HG03457 (cell line): ENCODE data around the gene EFNA3.

Experiments
- ATAC-seq: cut with Tn5 transposase; IDR thresholded peaks from one replicate; pipeline ENCODE4 v1.9.1; 2021; ENCODE audit warnings: moderate number of reproducible peaks; ENCODE audit not compliant: unreplicated experiment

Gene EFNA3

DNA sequence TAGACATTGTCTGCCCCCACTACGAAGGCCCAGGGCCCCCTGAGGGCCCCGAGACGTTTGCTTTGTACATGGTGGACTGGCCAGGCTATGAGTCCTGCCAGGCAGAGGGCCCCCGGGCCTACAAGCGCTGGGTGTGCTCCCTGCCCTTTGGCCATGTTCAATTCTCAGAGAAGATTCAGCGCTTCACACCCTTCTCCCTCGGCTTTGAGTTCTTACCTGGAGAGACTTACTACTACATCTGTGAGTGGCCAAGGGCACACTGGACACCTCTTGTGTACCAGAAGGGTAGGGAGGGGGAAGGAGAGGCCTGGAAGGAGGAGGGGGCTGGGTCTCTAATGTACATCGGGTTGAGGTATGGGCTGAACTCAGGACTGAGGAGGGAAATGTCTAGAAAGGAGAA, 11.9 kb upstream of the EFNA3 start:
- ATAC-seq = no peak

GRCh38 chr1:155068599-155068998, 10.0 kb upstream of the EFNA3 start:
- ATAC-seq = no peak

GRCh38 chr1:155069551-155070157, 9.0 kb upstream of the EFNA3 start:
- ATAC-seq = no peak

DNA sequence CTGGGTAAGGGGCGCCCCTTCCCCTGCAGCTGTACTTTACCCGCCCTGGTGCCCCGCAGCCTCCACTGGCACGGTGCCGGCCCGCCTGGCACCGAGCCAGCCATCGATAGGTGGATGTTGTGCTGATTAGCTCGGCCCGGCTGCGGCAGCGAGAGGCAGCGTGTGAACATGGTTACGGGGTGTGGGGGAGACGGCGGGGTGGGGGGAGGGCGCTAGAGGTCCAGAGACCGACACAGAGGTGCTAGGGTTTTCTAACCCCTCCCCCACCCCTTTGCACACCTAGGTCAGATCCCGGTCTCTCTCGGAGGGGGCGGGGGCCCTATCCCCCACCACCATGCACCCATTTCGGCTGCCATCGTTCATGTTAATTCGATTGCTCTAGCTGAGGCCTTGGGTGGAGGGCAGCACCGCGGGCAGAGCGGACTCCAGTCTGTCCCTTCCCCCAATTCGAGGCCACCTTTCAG, 8.4 kb upstream of the EFNA3 start:
- no peak for ATAC-seq

GRCh38 chr1:155070721-155071569, 7.7 kb upstream of the EFNA3 start:
- no peak for ATAC-seq

GRCh38 chr1:155071701-155072100, 6.9 kb upstream of the EFNA3 start:
- no peak for ATAC-seq

- no peak for ATAC-seq
Measured at GRCh38 chr1:155072531-155073289, 5.9 kb upstream of the EFNA3 start.

- no peak for ATAC-seq
Measured at GRCh38 chr1:155073377-155074242, 5.0 kb upstream of the EFNA3 start.

DNA sequence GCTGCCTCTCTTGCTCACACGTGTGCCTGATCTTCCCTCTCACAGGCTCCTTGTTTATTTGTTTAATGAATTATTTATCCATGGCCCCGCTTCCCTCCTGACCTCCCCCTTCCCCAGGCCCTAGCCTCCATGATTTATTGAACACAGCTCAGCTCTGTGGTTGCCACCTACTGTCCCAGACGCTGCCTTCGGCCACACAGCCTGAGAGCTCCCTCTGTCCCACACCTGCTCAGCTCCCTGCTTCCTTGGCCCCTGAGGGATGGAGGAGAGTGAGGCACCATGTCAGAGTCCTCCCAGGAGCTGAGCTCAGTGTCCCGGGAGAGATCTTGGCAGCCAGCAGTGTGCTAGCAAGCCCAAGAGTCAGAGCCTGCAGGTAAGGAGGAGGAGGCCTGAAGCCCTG, 3.1 kb upstream of the EFNA3 start:
- no peak for ATAC-seq

- ATAC-seq = no peak
Measured at GRCh38 chr1:155076371-155076770, 2.3 kb upstream of the EFNA3 start.

- ATAC-seq = no peak
Measured at GRCh38 chr1:155077346-155077745, 1.3 kb upstream of the EFNA3 start.

DNA sequence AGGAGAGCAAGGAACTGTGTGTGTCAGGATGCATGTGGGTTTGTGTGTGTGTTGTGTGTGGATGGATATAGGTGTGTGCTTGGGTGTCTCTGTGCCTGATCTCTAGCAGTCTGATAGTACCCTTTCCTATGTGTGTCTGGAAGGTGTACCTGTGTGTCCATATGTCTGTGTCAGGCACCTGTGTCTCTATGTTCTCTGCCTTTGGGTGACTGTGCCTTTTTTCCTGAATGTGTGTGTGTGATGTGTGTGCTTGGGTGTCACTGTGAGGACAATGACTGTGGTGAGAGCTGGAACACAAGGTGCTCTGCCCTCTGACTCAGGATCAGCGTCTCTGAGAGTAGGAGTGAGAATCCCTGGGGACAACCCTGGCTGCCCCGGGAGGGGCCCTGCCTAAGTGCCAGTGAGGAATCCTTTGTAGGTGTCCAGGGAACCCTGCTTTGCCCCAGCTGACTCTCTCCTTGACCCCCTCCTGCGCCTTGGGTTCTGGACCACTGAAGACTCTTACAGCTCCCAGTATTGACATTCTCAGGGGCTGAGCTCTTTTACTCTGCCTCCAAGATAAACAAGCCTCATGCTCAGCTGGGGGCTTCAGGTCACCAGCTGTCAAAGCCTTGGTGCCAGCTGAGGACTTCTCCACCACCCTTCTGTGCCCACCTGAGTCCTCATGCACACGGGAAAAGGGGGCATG, 735 bp upstream of the EFNA3 start:
- ATAC-seq = no peak

- ATAC-seq = no peak
Measured at GRCh38 chr1:155079210-155079486, 511 bp downstream of the EFNA3 start.

DNA sequence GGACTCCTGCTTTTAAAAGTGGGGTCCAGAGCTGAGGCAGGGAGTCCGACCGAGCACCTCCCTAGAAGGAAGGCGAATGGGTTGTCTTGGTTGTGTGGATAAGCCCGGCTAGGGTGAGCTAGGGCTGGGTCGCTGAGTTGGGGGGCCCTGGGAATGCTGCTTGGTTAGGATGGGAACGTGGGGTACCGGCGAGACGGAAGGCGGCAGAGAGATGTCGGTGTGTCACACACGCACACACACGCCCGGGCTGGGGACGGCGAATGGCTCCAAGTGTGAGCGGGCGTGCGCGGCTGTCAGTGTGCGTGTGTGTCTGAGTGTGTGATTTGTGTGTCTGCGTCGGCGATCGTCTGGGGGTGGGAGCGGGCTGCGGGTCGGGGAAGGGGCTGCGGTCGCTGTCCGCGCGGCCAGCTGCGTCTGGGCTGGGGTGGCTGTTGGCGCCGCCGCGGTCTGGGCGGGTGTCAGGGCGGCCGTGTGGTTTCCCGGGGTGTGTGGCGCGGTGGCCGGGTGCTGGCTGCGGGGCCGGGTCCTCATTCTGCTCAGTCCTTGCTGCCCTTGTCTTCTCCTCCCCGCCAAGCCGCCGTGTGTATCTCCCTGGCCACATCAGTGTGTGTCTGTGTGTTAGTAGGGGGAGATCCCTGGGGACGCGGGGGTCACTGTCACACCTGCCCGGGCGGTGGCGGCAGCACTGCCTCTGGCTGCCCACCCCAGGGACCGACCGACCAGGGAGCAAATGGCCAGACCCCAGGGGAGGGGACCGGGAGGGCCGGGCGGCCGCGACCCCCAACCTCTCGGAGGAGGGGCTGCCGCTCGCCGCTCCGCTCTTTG, 1.1 kb downstream of the EFNA3 start:
- ATAC-seq = no peak

DNA sequence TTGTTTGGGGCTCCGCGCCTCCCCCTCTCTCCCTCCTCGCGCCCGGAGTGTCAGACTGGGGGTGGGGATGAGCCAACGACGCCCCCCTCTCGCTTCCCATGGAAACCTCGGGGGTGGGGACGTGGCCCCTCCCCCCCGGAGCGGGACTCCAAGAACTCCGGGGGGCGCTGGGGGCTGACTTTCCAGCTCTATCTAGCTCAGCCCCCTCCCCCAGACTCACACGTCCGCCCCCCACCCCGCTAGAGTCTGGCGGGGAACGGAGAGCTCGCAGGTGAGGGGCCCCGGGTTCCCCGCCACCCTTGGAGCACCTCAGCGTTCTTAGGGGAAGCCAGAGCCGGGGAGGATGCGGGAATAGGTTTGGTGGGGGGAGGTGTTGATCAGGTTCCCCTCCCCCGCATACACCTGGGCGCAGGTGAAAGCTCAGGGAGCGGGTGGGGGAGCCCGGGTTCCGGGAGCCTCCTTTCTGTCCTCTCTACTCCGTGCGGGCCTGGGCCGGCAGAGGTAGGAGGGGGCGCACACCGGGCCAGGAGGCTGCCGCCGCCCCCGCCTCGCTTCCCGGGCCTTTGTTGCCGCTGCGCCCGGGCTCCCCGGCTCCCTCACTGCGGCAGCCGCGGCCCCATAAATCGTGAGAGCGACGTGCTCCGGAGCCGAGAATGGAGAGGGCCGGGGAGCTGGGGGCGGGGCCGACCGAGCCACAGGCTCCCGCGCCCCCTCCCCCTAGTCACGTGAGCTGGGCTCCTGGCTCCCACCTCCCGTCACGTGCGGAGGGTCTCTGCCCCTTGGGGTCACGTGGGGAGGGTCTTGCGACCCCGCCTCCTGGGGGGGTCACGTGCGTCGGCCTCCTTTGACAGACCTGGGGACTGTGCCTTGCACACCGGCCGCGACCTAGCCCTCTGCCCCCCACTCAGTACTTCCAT, 1.9 kb downstream of the EFNA3 start:
- no peak for ATAC-seq

DNA sequence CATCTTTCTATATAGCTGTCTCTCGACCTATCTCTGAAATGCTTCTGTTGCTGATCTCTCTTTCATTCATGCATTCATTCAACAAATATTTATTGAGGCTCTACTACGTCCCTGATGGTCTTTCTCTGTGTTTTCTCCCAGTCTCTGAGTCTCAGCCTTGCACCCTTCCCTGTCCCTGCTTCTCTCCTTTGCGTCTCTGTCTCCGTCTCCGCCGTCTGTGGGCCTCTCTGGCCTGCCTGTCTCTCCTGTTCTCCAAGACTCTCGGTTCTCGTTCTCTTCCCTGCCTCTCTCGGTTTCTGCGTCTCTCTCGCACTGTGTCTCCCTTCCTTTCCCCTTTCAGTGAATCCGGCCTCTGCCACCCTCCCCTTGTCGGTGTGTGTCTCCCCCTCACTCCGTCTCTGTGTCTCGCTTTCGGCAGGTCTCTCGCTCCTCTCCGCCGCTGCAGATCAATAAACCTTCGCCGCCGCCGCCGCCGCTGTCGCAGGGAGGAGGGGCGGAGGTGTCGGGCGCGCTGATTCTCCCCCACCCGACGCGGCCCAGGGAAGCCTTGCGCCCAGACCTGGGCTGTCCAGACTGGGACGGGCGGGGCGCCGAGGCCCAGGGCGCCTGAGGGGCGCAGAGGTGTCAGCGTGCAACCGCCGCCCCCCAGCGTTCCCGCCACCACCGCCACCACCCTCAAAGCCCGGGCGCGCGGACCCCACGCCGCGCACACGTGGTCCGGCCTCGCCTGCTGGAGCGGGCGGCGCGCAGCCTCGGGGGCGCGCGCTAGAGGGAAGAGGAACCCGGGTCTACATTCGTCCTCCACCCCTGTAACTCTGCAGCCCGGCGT, 3.0 kb downstream of the EFNA3 start:
- ATAC-seq = no peak

- no peak for ATAC-seq
Measured at GRCh38 chr1:155082301-155083051, 3.8 kb downstream of the EFNA3 start.
